Fibroblast of skin of right quadriceps (primary cell): ENCODE data around the gene PDE4C.

Experiments used
- DNase-seq: peaks from one replicate; pipeline ENCODE4 v3.0.0-alpha.2; 2013

The PDE4C gene

GRCh38 chr19:18225702-18226468 lies at the start of gene PDE4C:
Gene PDE4C, minus strand, starts transcription at chr19:18226438. Its CDS starts 23 bp downstream, at chr19:18226415.
- no peak for DNase-seq

GRCh38 chr19:18274781-18275356 lies 48.6 kb upstream of the PDE4C start:
- DNase-seq, result peak; percentile 53

- peak; percentile 13 for DNase-seq
Observed at GRCh38 chr19:18274219-18274780, 48.1 kb upstream of the PDE4C start, which contains the start of gene IQCN. Gene IQCN, minus strand, starts transcription at chr19:18274452. Its CDS starts 4,974 bp downstream, at chr19:18269478.

GRCh38 chr19:18273561-18274218 lies 47.5 kb upstream of the PDE4C start:
- DNase-seq, result no peak

GRCh38 chr19:18271433-18271841 lies 45.2 kb upstream of the PDE4C start:
- DNase-seq, result no peak

GRCh38 chr19:18270326-18270725 lies 44.1 kb upstream of the PDE4C start:
- DNase-seq, result no peak

GRCh38 chr19:18269070-18269723 lies 43.0 kb upstream of the PDE4C start:
- DNase-seq, result no peak

- no peak for DNase-seq
Observed at GRCh38 chr19:18266771-18267686, 40.8 kb upstream of the PDE4C start.

- no peak for DNase-seq
Observed at GRCh38 chr19:18265582-18265981, 39.3 kb upstream of the PDE4C start.

- DNase-seq, result no peak
Observed at GRCh38 chr19:18264971-18265540, 38.8 kb upstream of the PDE4C start.

GRCh38 chr19:18264137-18264854 lies 38.1 kb upstream of the PDE4C start:
- DNase-seq, result no peak

- no peak for DNase-seq
Observed at GRCh38 chr19:18263324-18264136, 37.3 kb upstream of the PDE4C start.

- no peak for DNase-seq
Observed at GRCh38 chr19:18262917-18263316, 36.7 kb upstream of the PDE4C start.

- DNase-seq, result no peak
Observed at GRCh38 chr19:18262144-18262543, 35.9 kb upstream of the PDE4C start.

GRCh38 chr19:18261474-18261873 lies 35.2 kb upstream of the PDE4C start:
- no peak for DNase-seq

GRCh38 chr19:18259893-18260292 lies 33.7 kb upstream of the PDE4C start:
- no peak for DNase-seq

- no peak for DNase-seq
Observed at GRCh38 chr19:18257503-18258470, 31.5 kb upstream of the PDE4C start.
